ENCODE measurements around the gene MAP3K6. TPM values are rescaled to one million over a fixed set of nuclear protein-coding genes. Genes with fewer than 3 reads are reported as not detected.

The MAP3K6 gene
- total and polyA plus RNA-seq, 2 of the 4 experiments (the other 2 are of a cell fraction), result 4.8 to 15.9 TPM

DNA sequence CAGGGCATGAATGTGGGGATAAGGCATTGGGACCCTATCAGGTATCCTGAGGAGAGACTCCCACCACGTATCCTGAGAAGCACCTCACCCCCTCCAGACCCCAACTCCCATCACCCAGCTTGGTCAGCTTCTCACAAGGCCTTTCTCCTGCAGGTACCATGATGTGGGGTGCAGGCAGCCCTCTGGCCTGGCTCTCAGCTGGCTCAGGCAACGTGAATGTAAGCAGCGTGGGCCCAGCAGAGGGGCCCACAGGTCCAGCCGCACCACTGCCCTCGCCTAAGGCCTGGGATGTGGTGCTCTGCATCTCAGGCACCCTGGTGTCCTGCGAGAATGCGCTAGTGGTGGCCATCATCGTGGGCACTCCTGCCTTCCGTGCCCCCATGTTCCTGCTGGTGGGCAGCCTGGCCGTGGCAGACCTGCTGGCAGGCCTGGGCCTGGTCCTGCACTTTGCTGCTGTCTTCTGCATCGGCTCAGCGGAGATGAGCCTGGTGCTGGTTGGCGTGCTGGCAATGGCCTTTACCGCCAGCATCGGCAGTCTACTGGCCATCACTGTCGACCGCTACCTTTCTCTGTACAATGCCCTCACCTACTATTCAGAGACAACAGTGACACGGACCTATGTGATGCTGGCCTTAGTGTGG is 27.0 kb upstream of the MAP3K6 start:
- no peak overlapping the region for H4K5ac ChIP-seq (ENCODE audit: low read depth, low read length)
- H2BK20ac ChIP-seq (ENCODE audit: low read depth, low read length), result no peak overlapping the region; the same call in 1 of the 2 replicates

More for the DNA sequence above, 27.0 kb upstream of the MAP3K6 start:
- POLR2A ChIA-PET (ENCODE audit: unreplicated experiment), result no interaction called here
- Histone ChIP-seq H3K4me1 (ENCODE audit: control insufficient read depth, insufficient read depth, low read length) (peaks cover 15% of the 10 kb centered on the region), H3K4ac (ENCODE audit: low read depth, low read length) (no peak overlapping the region), H3K9ac (ENCODE audit: low read depth, low read length) (no peak overlapping the region), H3K27me3 (ENCODE audit: control insufficient read depth, insufficient read depth, low read length) (no peaks in the 10 kb centered on the region), H3K9me3 (ENCODE audit: control insufficient read depth, insufficient read depth, low read length) (no peaks in the 10 kb centered on the region), H3K56ac (ENCODE audit: extremely low read depth, insufficient read depth, low read length) (no peak overlapping the region), H2AFZ (replicated peaks; ENCODE audit: low read length, poor library complexity) (no peak overlapping the region), H3K23ac (ENCODE audit: low read depth, low read length) (peak overlapping the region; percentile 32; the same call in 1 of the 2 replicates), H3K36me3 (ENCODE audit: control insufficient read depth, insufficient read depth, low read length) (no peaks in the 10 kb centered on the region; the same call in 1 of the 2 replicates), H2BK15ac (ENCODE audit: low read depth, low read length) (no peak overlapping the region), H3K14ac (replicated peaks; ENCODE audit: low read depth, low read length) (no peak overlapping the region), H2BK5ac (ENCODE audit: low read depth, low read length, poor library complexity, severe bottlenecking) (no peak overlapping the region), H3K79me1 (ENCODE audit: low read depth in 1 of 2, low read length in 2 of 2) (peaks cover 0 to 28% of the 10 kb centered on the region in 2 experiments; a peak in 3 of 4 replicates), H3K9me1 (ENCODE audit: insufficient read depth, low read length) (peaks cover 20% of the 10 kb centered on the region), H4K91ac (ENCODE audit: insufficient read depth, low read depth, low read length) (no peak overlapping the region), H4K8ac (ENCODE audit: low read depth in 2 of 2, low read length in 2 of 2) (no peak overlapping the region), H3K18ac (ENCODE audit: low read depth, low read length) (no peak overlapping the region), H4K20me1 (ENCODE audit: insufficient read depth, low read length) (no peaks in the 10 kb centered on the region), H2AK9ac (replicated peaks; ENCODE audit: low read depth, low read length, poor library complexity) (peak overlapping the region; percentile 45), H3K4me2 (ENCODE audit: low read depth, low read length) (no peak overlapping the region), H2BK120ac (ENCODE audit: low read depth, low read length) (peak overlapping the region; percentile 8; the same call in 1 of the 2 replicates), H3K4me3 (ENCODE audit: insufficient read depth, low read depth, low read length) (no peak overlapping the region), H2AK5ac (ENCODE audit: low read depth, low read length) (peak overlapping the region; percentile 76; the same call in 1 of the 2 replicates), H3K27ac (ENCODE audit: insufficient read depth, low read length) (no peak overlapping the region)
- TF ChIP-seq MXI1 (IDR thresholded peaks at IDR 0.05; ENCODE audit: borderline replicate concordance, low read depth, low read length) (no peak), SMC3 (IDR thresholded peaks at IDR 0.05; ENCODE audit: low read depth, low read length) (no peak), RCOR1 (IDR thresholded peaks at IDR 0.05; ENCODE audit: insufficient replicate concordance, low read length) (no peak), RAD21 (IDR thresholded peaks at IDR 0.05; ENCODE audit: low read length) (no peak), NFE2L2 (IDR thresholded peaks at IDR 0.05; ENCODE audit: low read depth, low read length) (no peak), MAZ (IDR thresholded peaks at IDR 0.05; ENCODE audit: borderline replicate concordance, low read depth, low read length) (no peak), POLR2A (IDR thresholded peaks at IDR 0.05; ENCODE audit: low read depth, low read length) (no peak), RFX5 (IDR thresholded peaks at IDR 0.05; ENCODE audit: low read depth, low read length) (no peak), USF2 (IDR thresholded peaks at IDR 0.05; ENCODE audit: low read depth, low read length) (no peak)
- CTCF ChIA-PET, result interaction anchor here (0.8 to 1.0 kb wide), 2 partner anchors 92 to 163 kb away, joined by 3 read pairs; no protein-coding TSS in a partner anchor
- ATAC-seq (ENCODE audit: low read depth) (no peak), DNase-seq (no peak)
- intact Hi-C loops (cut with micrococcal nuclease), result loop anchor here (5.0 to 10.0 kb wide), 3 partner anchors 199 to 291 kb away; no protein-coding TSS in a partner anchor
- dilution Hi-C loops (cut with HindIII; ENCODE audit: low sequenced_read_pairs, unreplicated experiment), result no loop called here
- BruUV-seq (replicated peaks), result no TSS peak
- in situ Hi-C loops (cut with MboI; ENCODE audit: low sequenced_read_pairs), result loop anchor here (5.0 to 10.0 kb wide), 2 partner anchors 91 to 289 kb away; no protein-coding TSS in a partner anchor
- WGBS, 2 experiments (ENCODE audit: extremely low coverage in 2 of 2, insufficient read length in 1 of 2), result 91% methylated on average over 11 of the region's 18 CpGs; no CpG with 5 or more reads in 1 of the 2 experiments
